ENCODE data around the gene VAV1. TPM values are rescaled to one million over a fixed set of nuclear protein-coding genes. Genes with fewer than 3 reads are reported as not detected.

The VAV1 gene
- total and polyA plus RNA-seq, 2 donors from 2014 or later, result 0.90 to 15.5 TPM

DNA sequence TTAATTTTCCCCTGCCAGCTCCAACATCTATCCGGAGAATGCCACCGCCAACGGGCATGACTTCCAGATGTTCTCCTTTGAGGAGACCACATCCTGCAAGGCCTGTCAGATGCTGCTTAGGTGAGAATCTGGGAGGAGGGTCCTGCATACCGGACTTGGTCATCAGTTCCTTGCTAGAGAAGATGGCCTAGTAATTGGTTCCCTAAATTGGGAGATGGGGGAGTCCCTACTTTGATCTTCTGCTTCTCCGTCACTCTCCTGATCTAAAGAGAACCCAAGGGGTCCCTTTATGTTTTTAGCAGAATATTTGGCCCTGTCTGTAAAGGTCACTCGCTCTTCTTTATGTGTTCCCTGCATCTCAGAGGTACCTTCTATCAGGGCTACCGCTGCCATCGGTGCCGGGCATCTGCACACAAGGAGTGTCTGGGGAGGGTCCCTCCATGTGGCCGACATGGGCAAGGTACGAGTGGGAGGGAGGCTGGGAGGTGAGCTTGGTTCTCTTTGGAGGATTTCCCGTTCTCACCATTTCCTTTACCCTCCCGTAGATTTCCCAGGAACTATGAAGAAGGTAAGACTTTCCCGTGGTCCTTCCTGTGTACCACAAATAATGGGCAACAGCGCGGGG lies 60.8 kb downstream of the VAV1 start:
- intact Hi-C loops (cut with DNase I), result no loop called here
- Histone ChIP-seq H3K9me3 (ENCODE audit: control insufficient read depth in 2 of 3, insufficient read depth in 1 of 3, low read length in 3 of 3) (no peaks in the 10 kb centered on the region), H3K27ac (ENCODE audit: low read depth in 2 of 2, low read length in 2 of 2) (no peak overlapping the region), H3K27me3 (ENCODE audit: control insufficient read depth, insufficient read depth, low read length) (no peaks in the 10 kb centered on the region), H3K4me1 (ENCODE audit: control insufficient read depth in 2 of 3, insufficient read depth in 2 of 3, low read depth in 1 of 3, low read length in 3 of 3) (no peaks in the 10 kb centered on the region), H3K9ac (ENCODE audit: low read length in 3 of 3) (no peak overlapping the region), H3K4me3 (ENCODE audit: low read length in 3 of 3) (no peak overlapping the region), H3K36me3 (ENCODE audit: control insufficient read depth in 2 of 3, insufficient read depth in 3 of 3, low read length in 3 of 3) (no peaks in the 10 kb centered on the region)
- TF ChIP-seq, protein P1, sequence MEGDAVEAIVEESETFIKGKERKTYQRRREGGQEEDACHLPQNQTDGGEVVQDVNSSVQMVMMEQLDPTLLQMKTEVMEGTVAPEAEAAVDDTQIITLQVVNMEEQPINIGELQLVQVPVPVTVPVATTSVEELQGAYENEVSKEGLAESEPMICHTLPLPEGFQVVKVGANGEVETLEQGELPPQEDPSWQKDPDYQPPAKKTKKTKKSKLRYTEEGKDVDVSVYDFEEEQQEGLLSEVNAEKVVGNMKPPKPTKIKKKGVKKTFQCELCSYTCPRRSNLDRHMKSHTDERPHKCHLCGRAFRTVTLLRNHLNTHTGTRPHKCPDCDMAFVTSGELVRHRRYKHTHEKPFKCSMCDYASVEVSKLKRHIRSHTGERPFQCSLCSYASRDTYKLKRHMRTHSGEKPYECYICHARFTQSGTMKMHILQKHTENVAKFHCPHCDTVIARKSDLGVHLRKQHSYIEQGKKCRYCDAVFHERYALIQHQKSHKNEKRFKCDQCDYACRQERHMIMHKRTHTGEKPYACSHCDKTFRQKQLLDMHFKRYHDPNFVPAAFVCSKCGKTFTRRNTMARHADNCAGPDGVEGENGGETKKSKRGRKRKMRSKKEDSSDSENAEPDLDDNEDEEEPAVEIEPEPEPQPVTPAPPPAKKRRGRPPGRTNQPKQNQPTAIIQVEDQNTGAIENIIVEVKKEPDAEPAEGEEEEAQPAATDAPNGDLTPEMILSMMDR (IDR thresholded peaks at IDR 0.05; ENCODE audit: borderline replicate concordance, extremely low read depth, insufficient read depth), result no peak
- no peak for FAIRE-seq
- no peak for DNase-seq

DNA sequence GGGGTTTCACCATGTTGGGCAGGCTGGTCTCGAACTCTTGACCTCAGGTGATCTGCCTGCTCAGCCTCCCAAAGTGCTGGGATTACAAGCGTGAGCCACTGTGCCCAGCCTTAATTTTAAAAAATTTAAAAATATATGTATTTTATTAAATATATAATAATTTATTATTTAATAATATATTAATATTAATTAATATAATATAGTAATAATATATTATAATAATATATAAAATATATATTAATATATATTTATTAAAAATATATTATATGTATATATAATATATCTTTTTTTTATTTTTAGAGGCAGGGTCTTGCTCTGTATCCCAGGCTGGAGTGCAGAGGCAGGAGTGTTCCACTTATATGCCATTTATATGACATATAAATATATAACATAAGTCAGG lies 61.9 kb downstream of the VAV1 start:
- H3K9me3 ChIP-seq (ENCODE audit: control insufficient read depth in 2 of 3, insufficient read depth in 1 of 3, low read length in 3 of 3), result no peaks in the 10 kb centered on the region
- H3K36me3 ChIP-seq (ENCODE audit: control insufficient read depth in 2 of 3, insufficient read depth in 3 of 3, low read length in 3 of 3), result no peaks in the 10 kb centered on the region
- no peak overlapping the region for H3K9ac ChIP-seq (ENCODE audit: low read length in 3 of 3)
- H3K27ac ChIP-seq (ENCODE audit: low read depth in 2 of 2, low read length in 2 of 2), result no peak overlapping the region
- H3K4me1 ChIP-seq (ENCODE audit: control insufficient read depth in 2 of 3, insufficient read depth in 2 of 3, low read depth in 1 of 3, low read length in 3 of 3), result no peaks in the 10 kb centered on the region
- no peaks in the 10 kb centered on the region for H3K27me3 ChIP-seq (ENCODE audit: control insufficient read depth, insufficient read depth, low read length)
- intact Hi-C loops (cut with DNase I), result no loop called here
- no peak for DNase-seq
- H3K4me3 ChIP-seq (ENCODE audit: low read length in 3 of 3), result no peak overlapping the region
- FAIRE-seq, result no peak
- TF ChIP-seq, protein P1 (IDR thresholded peaks at IDR 0.05; ENCODE audit: borderline replicate concordance, extremely low read depth, insufficient read depth), result no peak

DNA sequence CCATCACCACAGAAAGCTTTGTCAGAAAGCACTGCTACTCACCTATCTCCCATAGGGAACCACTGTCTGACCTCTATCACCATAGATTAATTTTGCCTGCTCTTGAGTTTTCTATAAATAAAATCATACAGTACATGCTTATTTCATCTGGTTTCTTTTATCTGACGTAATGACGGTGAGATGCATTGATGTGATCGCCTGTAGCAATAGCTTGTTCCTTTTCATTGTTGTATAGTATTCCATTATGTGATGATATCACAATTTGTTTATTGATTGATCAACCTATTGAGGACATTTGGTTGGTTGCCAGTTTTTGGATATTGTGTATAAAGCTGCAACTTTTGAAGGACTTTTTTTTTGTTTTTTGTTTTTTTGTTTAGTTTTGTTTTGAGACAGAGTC lies 63.0 kb downstream of the VAV1 start:
- H3K27me3 ChIP-seq (ENCODE audit: control insufficient read depth, insufficient read depth, low read length), result no peaks in the 10 kb centered on the region
- no peaks in the 10 kb centered on the region for H3K4me1 ChIP-seq (ENCODE audit: control insufficient read depth in 2 of 3, insufficient read depth in 2 of 3, low read depth in 1 of 3, low read length in 3 of 3)
- no peaks in the 10 kb centered on the region for H3K36me3 ChIP-seq (ENCODE audit: control insufficient read depth in 2 of 3, insufficient read depth in 3 of 3, low read length in 3 of 3)
- no peak overlapping the region for H3K4me3 ChIP-seq (ENCODE audit: low read length in 3 of 3)
- H3K27ac ChIP-seq (ENCODE audit: low read depth in 2 of 2, low read length in 2 of 2), result no peak overlapping the region
- FAIRE-seq (no peak), DNase-seq (no peak)
- intact Hi-C loops (cut with DNase I), result no loop called here
- H3K9ac ChIP-seq (ENCODE audit: low read length in 3 of 3), result no peak overlapping the region
- TF ChIP-seq, protein P1 (IDR thresholded peaks at IDR 0.05; ENCODE audit: borderline replicate concordance, extremely low read depth, insufficient read depth), result no peak
- no peaks in the 10 kb centered on the region for H3K9me3 ChIP-seq (ENCODE audit: control insufficient read depth in 2 of 3, insufficient read depth in 1 of 3, low read length in 3 of 3)

DNA sequence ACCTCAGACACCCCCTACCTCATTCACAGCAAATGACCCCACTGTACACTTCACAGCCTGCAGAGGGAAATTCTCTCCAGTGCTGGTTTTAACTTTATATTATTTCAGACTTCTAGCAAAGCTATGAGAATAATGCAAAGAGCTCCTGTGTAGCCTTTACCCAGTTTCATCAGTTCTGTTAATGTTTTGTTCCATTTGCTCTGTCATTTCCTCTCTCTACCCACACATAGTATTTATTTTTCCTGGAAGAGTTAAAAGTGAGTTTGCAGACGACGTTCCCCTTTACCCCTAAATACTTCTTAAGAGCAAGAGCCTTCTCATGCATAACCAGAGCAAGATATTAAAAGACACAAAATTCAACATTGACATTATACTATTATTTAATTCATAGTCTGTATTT lies 65.0 kb downstream of the VAV1 start:
- Histone ChIP-seq H3K4me1 (ENCODE audit: control insufficient read depth in 2 of 3, insufficient read depth in 2 of 3, low read depth in 1 of 3, low read length in 3 of 3) (no peaks in the 10 kb centered on the region), H3K36me3 (ENCODE audit: control insufficient read depth in 2 of 3, insufficient read depth in 3 of 3, low read length in 3 of 3) (no peaks in the 10 kb centered on the region), H3K4me3 (ENCODE audit: low read length in 3 of 3) (no peak overlapping the region), H3K27ac (ENCODE audit: low read depth in 2 of 2, low read length in 2 of 2) (no peak overlapping the region), H3K9me3 (ENCODE audit: control insufficient read depth in 2 of 3, insufficient read depth in 1 of 3, low read length in 3 of 3) (no peaks in the 10 kb centered on the region), H3K27me3 (ENCODE audit: control insufficient read depth, insufficient read depth, low read length) (no peaks in the 10 kb centered on the region), H3K9ac (ENCODE audit: low read length in 3 of 3) (no peak overlapping the region)
- DNase-seq (no peak), FAIRE-seq (no peak)
- TF ChIP-seq, protein P1 (IDR thresholded peaks at IDR 0.05; ENCODE audit: borderline replicate concordance, extremely low read depth, insufficient read depth), result no peak
- intact Hi-C loops (cut with DNase I), result no loop called here
